NOMO-1 treated with dmso at 0.1 percent for 144 hours (cell line): ENCODE data around the gene DPT.
"Not testable (repeated sequence)": the region's sequence is repeated elsewhere in the genome, so short reads cannot be mapped to it uniquely, and the experiment has no call there.

Source experiments
- DNase-seq: peaks from one replicate; lab custom pipeline; 2025; ENCODE audit not compliant: unreplicated experiment; lab: John Stamatoyannopoulos, UW

Gene DPT

GRCh38 chr1:168728473-168729404 lies at the start of gene DPT:
Gene DPT, minus strand, starts transcription at chr1:168729206. Its CDS starts 32 bp downstream, at chr1:168729174.
- no peak for DNase-seq

- no peak for DNase-seq
Observed at GRCh38 chr1:168775366-168775765, 46.4 kb upstream of the DPT start.

GRCh38 chr1:168774241-168774640 lies 45.2 kb upstream of the DPT start:
- no peak for DNase-seq

GRCh38 chr1:168772428-168773060 lies 43.5 kb upstream of the DPT start:
- no peak for DNase-seq

GRCh38 chr1:168771104-168771630 lies 42.2 kb upstream of the DPT start:
- DNase-seq = no peak

GRCh38 chr1:168769893-168770292 lies 40.9 kb upstream of the DPT start:
- DNase-seq = not testable (repeated sequence)

GRCh38 chr1:168767894-168768584 lies 39.0 kb upstream of the DPT start:
- no peak for DNase-seq

- DNase-seq = no peak
Observed at GRCh38 chr1:168766568-168766967, 37.6 kb upstream of the DPT start.

- DNase-seq = no peak
Observed at GRCh38 chr1:168763031-168763430, 34.0 kb upstream of the DPT start.

- DNase-seq = no peak
Observed at GRCh38 chr1:168762473-168762872, 33.5 kb upstream of the DPT start.

GRCh38 chr1:168760781-168761180 lies 31.8 kb upstream of the DPT start:
- DNase-seq = no peak

GRCh38 chr1:168760241-168760640 lies 31.2 kb upstream of the DPT start:
- no peak for DNase-seq

- DNase-seq = no peak
Observed at GRCh38 chr1:168759077-168759476, 30.1 kb upstream of the DPT start.

- DNase-seq = no peak
Observed at GRCh38 chr1:168758503-168758902, 29.5 kb upstream of the DPT start.

GRCh38 chr1:168755800-168756418 lies 26.9 kb upstream of the DPT start:
- no peak for DNase-seq

- no peak for DNase-seq
Observed at GRCh38 chr1:168752171-168752832, 23.3 kb upstream of the DPT start.

- no peak for DNase-seq
Observed at GRCh38 chr1:168751195-168751650, 22.2 kb upstream of the DPT start.

GRCh38 chr1:168742994-168743650 lies 14.1 kb upstream of the DPT start:
- no peak for DNase-seq

- DNase-seq = no peak
Observed at GRCh38 chr1:168742386-168742785, 13.4 kb upstream of the DPT start.

GRCh38 chr1:168739908-168740307 lies 10.9 kb upstream of the DPT start:
- DNase-seq = no peak
